ENCODE results near the gene FHL1.

- TF ChIP-seq CTCF (IDR thresholded peaks at IDR 0.05; ENCODE audit: low read depth, low read length) (no peak), EZH2phosphoT487 (IDR thresholded peaks at IDR 0.05; ENCODE audit: low read depth) (no peak)
Measured at GRCh38 chrX:136128743-136129142, 18.6 kb upstream of the FHL1 start.
